Activated CD4-positive, alpha-beta T cell treated with anti-CD3 and anti-CD28 coated beads for 48 hours (primary cell): ENCODE measurements around the gene AKT3.
"Not testable (repeated sequence)": the region's sequence is repeated elsewhere in the genome, so short reads cannot be mapped to it uniquely, and the experiment has no call there.

Source experiments
- DNase-seq: peaks from one replicate; pipeline ENCODE4 v3.0.0-alpha.2; 2020

Gene AKT3

GRCh38 chr1:243837907-243838535, 12.0 kb downstream of the AKT3 start:
- DNase-seq: no peak

- DNase-seq: no peak
These were observed 15.9 kb downstream of the AKT3 start for GRCh38 chr1:243834130-243834529.

GRCh38 chr1:243831463-243831862, 18.6 kb downstream of the AKT3 start:
- no peak for DNase-seq

GRCh38 chr1:243827206-243827605, 22.8 kb downstream of the AKT3 start:
- no peak for DNase-seq

- not testable (repeated sequence) for DNase-seq
These were observed 25.1 kb downstream of the AKT3 start for GRCh38 chr1:243824907-243825306.

GRCh38 chr1:243821177-243821680, 28.8 kb downstream of the AKT3 start:
- DNase-seq: no peak

- DNase-seq: no peak
These were observed 30.6 kb downstream of the AKT3 start for GRCh38 chr1:243819438-243819839.

GRCh38 chr1:243818978-243819377, 31.1 kb downstream of the AKT3 start:
- DNase-seq: no peak

- no peak for DNase-seq
These were observed 35.3 kb downstream of the AKT3 start for GRCh38 chr1:243814718-243815117.

- not testable (repeated sequence) for DNase-seq
These were observed 42.7 kb downstream of the AKT3 start for GRCh38 chr1:243807346-243807745.

GRCh38 chr1:243806310-243806709, 43.7 kb downstream of the AKT3 start:
- DNase-seq: no peak

- no peak for DNase-seq
These were observed 47.3 kb downstream of the AKT3 start for GRCh38 chr1:243802736-243803135.

GRCh38 chr1:243801378-243801777, 48.7 kb downstream of the AKT3 start:
- DNase-seq: no peak

- DNase-seq: no peak
These were observed 50.1 kb downstream of the AKT3 start for GRCh38 chr1:243799908-243800307.

- DNase-seq: no peak
These were observed 51.3 kb downstream of the AKT3 start for GRCh38 chr1:243798726-243799125.

- DNase-seq: no peak
These were observed 54.0 kb downstream of the AKT3 start for GRCh38 chr1:243796016-243796415.

GRCh38 chr1:243793298-243793697, 56.7 kb downstream of the AKT3 start:
- DNase-seq: no peak

- no peak for DNase-seq
These were observed 57.2 kb downstream of the AKT3 start for GRCh38 chr1:243792891-243793290.

GRCh38 chr1:243792401-243792800, 57.6 kb downstream of the AKT3 start:
- no peak for DNase-seq

GRCh38 chr1:243791586-243792267, 58.3 kb downstream of the AKT3 start:
- no peak for DNase-seq

- no peak for DNase-seq
These were observed 59.6 kb downstream of the AKT3 start for GRCh38 chr1:243790404-243790803.

GRCh38 chr1:243786531-243786930, 63.5 kb downstream of the AKT3 start:
- DNase-seq: no peak

GRCh38 chr1:243784506-243784905, 65.5 kb downstream of the AKT3 start:
- no peak for DNase-seq

GRCh38 chr1:243783714-243784113, 66.3 kb downstream of the AKT3 start:
- no peak for DNase-seq
